Upper lobe of left lung (tissue), 4 donors: ENCODE results near the gene MATK.

Source experiments
- EP300 ChIP-seq, 4 donors: sonication (generic); formaldehyde crosslinking; IDR thresholded peaks; one replicate each; pipeline ENCODE4 v1.5.1; 2017; ENCODE audit warnings: antibody characterized with exemption in 4 of 4, control low read depth in 2 of 4
- POLR2A ChIP-seq, 4 donors: fragments of 450-650 bp; IDR thresholded peaks; one replicate each; pipeline ENCODE4 v1.5.1; 2016 to 2017; ENCODE audit warnings: antibody characterized with exemption in 4 of 4, mild to moderate bottlenecking in 2 of 4
- POLR2AphosphoS5 ChIP-seq, 2 donors: sonication (generic); formaldehyde crosslinking; IDR thresholded peaks; one replicate each; pipeline ENCODE4 v1.5.1; 2017; ENCODE audit warnings: antibody characterized with exemption in 2 of 2
- TF ChIP-seq, protein P1 (sequence below), 6 experiments: fragments of 450-650 bp in 4 of 6; fragments of 200-600 bp in 2 of 6; sonication (generic) in 2 of 6; IDR thresholded peaks; one replicate each; pipeline ENCODE4 v1.5.1; 2016 to 2019; ENCODE audit warnings: antibody characterized with exemption in 6 of 6

DNA sequence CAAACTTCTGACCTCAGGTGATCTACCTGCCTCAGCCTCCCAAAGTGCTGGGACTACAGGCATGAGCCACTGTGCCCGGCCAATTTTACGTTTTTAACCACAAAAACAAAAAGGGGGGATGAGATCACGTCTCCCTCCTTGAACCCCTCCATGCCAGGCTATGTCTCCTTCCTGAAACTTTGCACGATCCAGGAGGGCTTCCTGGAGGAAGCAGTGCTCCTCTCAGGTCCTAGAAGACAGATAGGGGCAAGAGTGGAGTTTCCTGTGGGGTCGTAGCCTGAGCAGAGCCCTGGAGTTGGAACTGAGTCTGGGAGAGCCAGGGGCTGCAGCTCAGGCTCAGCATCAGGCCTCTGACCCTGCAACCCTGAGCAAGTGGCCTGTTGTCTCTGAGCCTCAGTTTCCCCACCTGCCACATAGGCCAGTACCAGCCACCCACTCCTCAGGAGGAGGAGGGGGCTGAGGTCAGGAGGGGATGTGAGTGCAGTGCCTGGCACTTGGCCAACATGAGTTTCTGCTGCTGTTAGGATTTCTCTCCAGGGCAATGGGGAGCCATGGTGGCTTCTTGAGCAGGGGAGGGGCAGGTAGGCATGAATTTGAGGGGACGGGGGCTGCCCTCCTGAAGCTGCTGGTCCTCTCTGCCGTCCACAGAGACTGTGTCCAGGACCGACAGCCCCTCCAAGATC lies 40.7 kb downstream of the MATK start:
- TF ChIP-seq EP300 (IDR thresholded peaks at IDR 0.05) = no peak
- TF ChIP-seq, protein P1, sequence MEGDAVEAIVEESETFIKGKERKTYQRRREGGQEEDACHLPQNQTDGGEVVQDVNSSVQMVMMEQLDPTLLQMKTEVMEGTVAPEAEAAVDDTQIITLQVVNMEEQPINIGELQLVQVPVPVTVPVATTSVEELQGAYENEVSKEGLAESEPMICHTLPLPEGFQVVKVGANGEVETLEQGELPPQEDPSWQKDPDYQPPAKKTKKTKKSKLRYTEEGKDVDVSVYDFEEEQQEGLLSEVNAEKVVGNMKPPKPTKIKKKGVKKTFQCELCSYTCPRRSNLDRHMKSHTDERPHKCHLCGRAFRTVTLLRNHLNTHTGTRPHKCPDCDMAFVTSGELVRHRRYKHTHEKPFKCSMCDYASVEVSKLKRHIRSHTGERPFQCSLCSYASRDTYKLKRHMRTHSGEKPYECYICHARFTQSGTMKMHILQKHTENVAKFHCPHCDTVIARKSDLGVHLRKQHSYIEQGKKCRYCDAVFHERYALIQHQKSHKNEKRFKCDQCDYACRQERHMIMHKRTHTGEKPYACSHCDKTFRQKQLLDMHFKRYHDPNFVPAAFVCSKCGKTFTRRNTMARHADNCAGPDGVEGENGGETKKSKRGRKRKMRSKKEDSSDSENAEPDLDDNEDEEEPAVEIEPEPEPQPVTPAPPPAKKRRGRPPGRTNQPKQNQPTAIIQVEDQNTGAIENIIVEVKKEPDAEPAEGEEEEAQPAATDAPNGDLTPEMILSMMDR (IDR thresholded peaks at IDR 0.05) = no peak
- no peak for TF ChIP-seq POLR2A (IDR thresholded peaks at IDR 0.05)
- no peak for TF ChIP-seq POLR2AphosphoS5 (IDR thresholded peaks at IDR 0.05)
